D721Med (cell line): Measurements from ENCODE around the gene SLC9A2.

Experiments
- DNase-seq: peaks from one replicate; pipeline ENCODE4 v3.0.0; 2011; ENCODE audit warnings: low spot score; ENCODE audit not compliant: insufficient read length
- FAIRE-seq: peaks from 2 replicates; lab custom pipeline; 2011; peaks lifted over from hg19 to GRCh38; lab: Jason Lieb, UNC
- TF ChIP-seq, protein P1 (sequence below): IDR thresholded peaks from 2 replicates; pipeline ENCODE4 v1.5.1; 2012; ENCODE audit warnings: mild to moderate bottlenecking, control low read depth; ENCODE audit not compliant: insufficient read depth; ENCODE audit errors: missing control alignments

SLC9A2 gene, protein sequence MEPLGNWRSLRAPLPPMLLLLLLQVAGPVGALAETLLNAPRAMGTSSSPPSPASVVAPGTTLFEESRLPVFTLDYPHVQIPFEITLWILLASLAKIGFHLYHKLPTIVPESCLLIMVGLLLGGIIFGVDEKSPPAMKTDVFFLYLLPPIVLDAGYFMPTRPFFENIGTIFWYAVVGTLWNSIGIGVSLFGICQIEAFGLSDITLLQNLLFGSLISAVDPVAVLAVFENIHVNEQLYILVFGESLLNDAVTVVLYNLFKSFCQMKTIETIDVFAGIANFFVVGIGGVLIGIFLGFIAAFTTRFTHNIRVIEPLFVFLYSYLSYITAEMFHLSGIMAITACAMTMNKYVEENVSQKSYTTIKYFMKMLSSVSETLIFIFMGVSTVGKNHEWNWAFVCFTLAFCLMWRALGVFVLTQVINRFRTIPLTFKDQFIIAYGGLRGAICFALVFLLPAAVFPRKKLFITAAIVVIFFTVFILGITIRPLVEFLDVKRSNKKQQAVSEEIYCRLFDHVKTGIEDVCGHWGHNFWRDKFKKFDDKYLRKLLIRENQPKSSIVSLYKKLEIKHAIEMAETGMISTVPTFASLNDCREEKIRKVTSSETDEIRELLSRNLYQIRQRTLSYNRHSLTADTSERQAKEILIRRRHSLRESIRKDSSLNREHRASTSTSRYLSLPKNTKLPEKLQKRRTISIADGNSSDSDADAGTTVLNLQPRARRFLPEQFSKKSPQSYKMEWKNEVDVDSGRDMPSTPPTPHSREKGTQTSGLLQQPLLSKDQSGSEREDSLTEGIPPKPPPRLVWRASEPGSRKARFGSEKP

DNA sequence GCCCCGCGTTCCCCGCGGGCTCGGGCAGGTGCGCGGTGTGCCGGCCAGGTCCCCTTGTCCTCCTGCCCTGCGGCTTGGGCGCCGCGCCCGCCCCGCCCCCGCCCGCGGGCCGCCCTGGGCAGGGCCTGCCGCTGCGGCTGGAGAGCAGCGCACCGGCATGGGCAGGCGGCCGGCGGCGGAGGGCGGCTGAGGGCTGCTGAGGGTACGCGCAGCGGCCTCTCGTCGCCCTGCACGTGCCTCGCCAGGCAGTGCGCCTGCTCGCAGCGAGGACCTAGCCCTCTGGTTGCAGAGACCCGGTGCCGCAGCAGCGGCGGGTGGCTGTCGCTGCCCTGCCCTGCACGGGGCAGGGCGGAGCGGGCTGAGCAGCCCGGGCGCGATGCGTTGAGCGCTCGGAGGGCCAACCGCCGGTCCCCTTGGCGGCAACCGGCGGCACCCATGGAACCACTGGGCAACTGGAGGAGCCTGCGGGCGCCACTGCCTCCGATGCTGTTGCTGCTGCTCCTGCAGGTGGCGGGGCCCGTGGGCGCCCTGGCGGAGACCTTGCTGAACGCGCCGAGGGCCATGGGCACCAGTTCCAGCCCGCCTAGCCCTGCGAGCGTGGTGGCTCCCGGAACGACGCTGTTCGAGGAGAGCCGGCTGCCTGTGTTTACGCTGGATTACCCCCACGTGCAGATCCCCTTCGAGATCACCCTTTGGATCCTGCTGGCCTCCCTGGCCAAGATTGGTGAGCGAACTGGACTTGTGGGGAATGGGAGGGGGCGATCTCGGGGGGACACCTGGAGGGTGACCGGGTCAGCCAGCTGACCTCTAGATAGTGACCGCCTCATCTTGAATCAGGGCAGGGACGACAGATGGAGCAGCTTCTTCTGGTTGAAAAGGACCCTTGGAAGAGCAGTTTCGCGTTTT lies at the start of gene SLC9A2:
Gene SLC9A2 (plus strand): TSS at position 140 of the 906 bp plus-strand sequence. CDS start 296 bp downstream, at position 436.
- TF ChIP-seq, protein P1, sequence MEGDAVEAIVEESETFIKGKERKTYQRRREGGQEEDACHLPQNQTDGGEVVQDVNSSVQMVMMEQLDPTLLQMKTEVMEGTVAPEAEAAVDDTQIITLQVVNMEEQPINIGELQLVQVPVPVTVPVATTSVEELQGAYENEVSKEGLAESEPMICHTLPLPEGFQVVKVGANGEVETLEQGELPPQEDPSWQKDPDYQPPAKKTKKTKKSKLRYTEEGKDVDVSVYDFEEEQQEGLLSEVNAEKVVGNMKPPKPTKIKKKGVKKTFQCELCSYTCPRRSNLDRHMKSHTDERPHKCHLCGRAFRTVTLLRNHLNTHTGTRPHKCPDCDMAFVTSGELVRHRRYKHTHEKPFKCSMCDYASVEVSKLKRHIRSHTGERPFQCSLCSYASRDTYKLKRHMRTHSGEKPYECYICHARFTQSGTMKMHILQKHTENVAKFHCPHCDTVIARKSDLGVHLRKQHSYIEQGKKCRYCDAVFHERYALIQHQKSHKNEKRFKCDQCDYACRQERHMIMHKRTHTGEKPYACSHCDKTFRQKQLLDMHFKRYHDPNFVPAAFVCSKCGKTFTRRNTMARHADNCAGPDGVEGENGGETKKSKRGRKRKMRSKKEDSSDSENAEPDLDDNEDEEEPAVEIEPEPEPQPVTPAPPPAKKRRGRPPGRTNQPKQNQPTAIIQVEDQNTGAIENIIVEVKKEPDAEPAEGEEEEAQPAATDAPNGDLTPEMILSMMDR = no peak
- DNase-seq (no peak), FAIRE-seq (no peak)

DNA sequence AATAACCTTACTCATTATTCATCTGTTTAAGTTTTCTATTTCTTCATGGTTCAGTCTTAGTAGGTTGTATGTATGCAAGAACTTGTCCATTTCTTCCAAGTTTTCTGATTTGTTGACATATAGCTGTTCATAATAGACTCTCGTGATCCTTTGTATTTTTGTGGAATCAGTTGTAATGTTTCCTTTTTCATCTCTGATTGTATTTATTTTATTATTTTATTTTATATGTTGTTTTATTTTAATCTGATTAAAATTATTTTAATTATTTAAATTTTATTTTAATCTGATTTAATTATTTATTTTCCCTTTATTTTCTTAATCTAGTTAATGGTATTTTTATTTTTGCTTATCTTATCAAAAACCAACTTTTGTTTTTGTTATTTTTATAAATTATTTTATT lies 43.5 kb upstream of the SLC9A2 start:
- DNase-seq (no peak), FAIRE-seq (no peak)
- TF ChIP-seq, protein P1 = no peak

DNA sequence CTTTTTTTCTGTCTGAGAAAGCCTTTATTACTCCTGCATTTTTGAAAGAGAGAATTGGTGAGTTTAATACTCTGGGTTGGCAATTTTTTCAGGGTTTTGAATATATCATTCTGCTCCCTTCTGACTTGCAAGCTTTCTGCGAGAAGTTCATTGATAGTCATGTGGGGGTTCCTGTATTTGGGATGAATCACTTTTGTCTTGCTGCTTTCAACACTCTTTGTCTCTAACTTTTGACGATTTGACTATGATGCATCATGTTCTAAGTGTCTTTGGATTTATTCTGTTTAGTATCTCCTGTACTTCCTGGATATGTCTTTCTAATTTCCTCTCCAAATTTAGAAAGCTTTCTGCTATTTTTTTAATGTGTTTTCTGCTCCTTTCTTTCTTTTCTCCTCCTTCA lies 41.0 kb upstream of the SLC9A2 start:
- DNase-seq = no peak
- TF ChIP-seq, protein P1 = no peak
- no peak for FAIRE-seq

DNA sequence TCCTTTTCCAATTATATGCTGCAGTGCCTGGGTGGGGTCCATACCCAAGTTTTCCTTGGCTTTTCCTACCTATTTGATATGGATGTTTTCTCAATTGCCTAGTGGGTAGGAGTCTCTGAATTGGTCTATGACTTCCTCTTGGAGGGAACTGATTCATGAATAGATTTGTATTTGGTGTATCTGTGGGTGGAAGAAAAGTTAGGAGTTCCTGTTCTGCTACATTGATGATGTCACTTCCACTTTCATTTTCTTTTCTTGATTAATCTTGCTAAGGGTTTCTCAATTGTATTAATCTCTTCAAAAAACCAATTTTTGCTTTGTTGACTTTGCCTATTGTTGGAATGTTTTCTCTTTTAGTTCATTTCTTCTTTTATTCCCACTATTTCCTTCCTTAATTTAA lies 37.4 kb upstream of the SLC9A2 start:
- FAIRE-seq (no peak), DNase-seq (no peak)
- TF ChIP-seq, protein P1 = no peak

DNA sequence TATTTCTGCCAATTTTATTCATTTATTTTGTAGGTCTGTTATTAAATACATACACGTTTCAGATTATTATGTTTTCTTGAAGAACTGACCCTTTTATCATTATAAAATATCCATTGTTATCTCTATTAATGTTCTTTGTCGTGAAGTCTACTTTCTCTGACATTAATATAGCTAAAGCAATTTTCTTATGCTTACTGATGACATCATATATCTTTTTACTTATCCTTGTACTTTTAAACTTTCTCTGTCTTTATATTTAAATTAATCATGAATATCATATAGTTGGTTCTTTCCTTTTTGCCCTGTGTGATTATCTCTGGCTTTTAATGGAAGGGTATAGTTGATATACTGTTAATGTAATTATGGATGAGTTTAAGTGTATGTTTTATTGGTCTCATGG lies 36.5 kb upstream of the SLC9A2 start:
- TF ChIP-seq, protein P1 = no peak
- no peak for FAIRE-seq

DNA sequence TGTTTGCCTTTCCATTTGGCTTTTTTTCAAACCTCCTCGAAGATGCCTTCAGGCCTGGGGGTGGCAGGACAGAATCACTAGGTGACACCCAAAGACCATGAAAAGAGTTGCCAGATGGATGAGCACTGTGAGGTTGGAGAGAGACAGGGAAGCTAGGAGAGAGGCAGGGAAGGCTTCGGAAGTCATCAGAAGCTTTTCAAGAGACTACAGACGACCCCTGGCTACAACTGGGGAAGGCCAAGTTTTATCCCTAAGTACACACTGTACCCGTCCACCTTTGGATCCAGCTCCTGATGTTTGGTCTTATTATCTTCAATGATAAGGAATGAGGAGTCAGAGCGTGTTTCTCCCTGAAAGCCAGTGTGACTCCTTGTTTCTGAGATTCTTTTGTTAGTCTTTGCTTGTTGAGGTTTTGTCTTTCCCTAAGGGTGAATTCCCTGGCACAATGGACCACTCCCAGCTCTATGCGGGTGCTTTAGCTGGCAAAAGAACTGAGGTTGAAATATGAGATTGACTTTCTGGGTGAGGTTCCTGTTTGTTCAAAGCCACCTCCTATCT lies 33.4 kb upstream of the SLC9A2 start:
- FAIRE-seq (no peak), DNase-seq (no peak)
- TF ChIP-seq, protein P1 = no peak

More for the DNA sequence above, 36.5 kb upstream of the SLC9A2 start:
- DNase-seq = no peak
